Right atrium auricular region (tissue), 2 donors: ENCODE measurements around the gene MMEL1. TPM values are rescaled to one million over a fixed set of nuclear protein-coding genes. Genes with fewer than 3 reads are reported as not detected.

Experiments
- DNase-seq: peaks from one replicate; pipeline ENCODE4 v3.0.0-alpha.2; 2019; ENCODE audit warnings: low spot score
- H3K27ac ChIP-seq, 2 donors: fragments of 200-600 bp; sonication (generic); 1 replicate in 1 of 2; 2 replicates in 1 of 2; pipeline ENCODE4 v1.5.1; 2016 to 2019
- H3K27me3 ChIP-seq, 2 donors: fragments of 200-600 bp; sonication (generic); one replicate each; pipeline versions ENCODE4 v1.5.1 to v1.6.0; 2017 to 2019
- H3K36me3 ChIP-seq: fragments of 200-600 bp; sonication (generic); one replicate; pipeline ENCODE4 v1.5.1; 2016
- H3K4me1 ChIP-seq, 2 donors: fragments of 200-600 bp; sonication (generic); one replicate each; pipeline versions ENCODE4 v1.5.1 to v1.6.0; 2017 to 2019
- H3K4me3 ChIP-seq, 2 donors: fragments of 200-600 bp; sonication (generic); 1 replicate in 1 of 2; 2 replicates in 1 of 2; pipeline ENCODE4 v1.5.1; 2017 to 2019; ENCODE audit warnings: mild to moderate bottlenecking in 1 of 2, moderate library complexity in 1 of 2
- H3K9me3 ChIP-seq, 2 donors: fragments of 200-600 bp; sonication (generic); one replicate each; pipeline ENCODE4 v1.5.1; 2019
- total RNA-seq, 2 donors: library from RNA; depleted of rRNA; stranded (reverse); fragments of >200 nt; gene quantifications; one replicate each; pipeline ENCODE4 v1.1.0, GENCODE V29; 2016
- TF ChIP-seq, protein P1 (sequence below), 2 donors: fragments of 200-600 bp; sonication (generic); IDR thresholded peaks; one replicate each; pipeline ENCODE4 v1.5.1; 2019; ENCODE audit warnings: antibody characterized with exemption in 2 of 2

Gene MMEL1
- total RNA-seq, 2 donors from 2014 or later = not detected

DNA sequence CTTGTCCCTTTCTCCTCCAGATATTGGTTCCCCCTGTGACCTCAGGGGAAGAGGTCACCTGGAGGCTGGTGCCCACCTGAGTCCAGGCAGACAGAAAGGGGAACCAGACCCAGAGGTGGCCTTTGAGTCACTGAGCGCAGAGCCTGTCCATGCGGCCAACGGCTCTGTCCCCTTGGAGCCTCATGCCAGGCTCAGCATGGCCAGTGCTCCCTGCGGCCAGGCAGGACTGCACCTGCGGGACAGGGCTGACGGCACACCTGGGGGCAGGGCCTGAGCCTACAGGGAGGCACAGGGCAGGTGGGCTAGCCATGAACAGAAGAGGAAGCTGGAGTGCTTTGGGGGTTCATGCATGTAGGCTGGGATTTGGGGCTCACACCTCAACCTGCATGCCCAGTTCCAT, 74.0 kb downstream of the MMEL1 start:
- Histone ChIP-seq H3K36me3 (peaks cover 6% of the 10 kb centered on the region), H3K9me3 (no peaks in the 10 kb centered on the region), H3K27ac (no peak overlapping the region), H3K4me1 (peaks cover 0 to 34% of the 10 kb centered on the region in 2 donors), H3K4me3 (no peak overlapping the region), H3K27me3 (no peaks in the 10 kb centered on the region)
- DNase-seq = no peak
- TF ChIP-seq, protein P1, sequence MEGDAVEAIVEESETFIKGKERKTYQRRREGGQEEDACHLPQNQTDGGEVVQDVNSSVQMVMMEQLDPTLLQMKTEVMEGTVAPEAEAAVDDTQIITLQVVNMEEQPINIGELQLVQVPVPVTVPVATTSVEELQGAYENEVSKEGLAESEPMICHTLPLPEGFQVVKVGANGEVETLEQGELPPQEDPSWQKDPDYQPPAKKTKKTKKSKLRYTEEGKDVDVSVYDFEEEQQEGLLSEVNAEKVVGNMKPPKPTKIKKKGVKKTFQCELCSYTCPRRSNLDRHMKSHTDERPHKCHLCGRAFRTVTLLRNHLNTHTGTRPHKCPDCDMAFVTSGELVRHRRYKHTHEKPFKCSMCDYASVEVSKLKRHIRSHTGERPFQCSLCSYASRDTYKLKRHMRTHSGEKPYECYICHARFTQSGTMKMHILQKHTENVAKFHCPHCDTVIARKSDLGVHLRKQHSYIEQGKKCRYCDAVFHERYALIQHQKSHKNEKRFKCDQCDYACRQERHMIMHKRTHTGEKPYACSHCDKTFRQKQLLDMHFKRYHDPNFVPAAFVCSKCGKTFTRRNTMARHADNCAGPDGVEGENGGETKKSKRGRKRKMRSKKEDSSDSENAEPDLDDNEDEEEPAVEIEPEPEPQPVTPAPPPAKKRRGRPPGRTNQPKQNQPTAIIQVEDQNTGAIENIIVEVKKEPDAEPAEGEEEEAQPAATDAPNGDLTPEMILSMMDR (IDR thresholded peaks at IDR 0.05) = no peak

DNA sequence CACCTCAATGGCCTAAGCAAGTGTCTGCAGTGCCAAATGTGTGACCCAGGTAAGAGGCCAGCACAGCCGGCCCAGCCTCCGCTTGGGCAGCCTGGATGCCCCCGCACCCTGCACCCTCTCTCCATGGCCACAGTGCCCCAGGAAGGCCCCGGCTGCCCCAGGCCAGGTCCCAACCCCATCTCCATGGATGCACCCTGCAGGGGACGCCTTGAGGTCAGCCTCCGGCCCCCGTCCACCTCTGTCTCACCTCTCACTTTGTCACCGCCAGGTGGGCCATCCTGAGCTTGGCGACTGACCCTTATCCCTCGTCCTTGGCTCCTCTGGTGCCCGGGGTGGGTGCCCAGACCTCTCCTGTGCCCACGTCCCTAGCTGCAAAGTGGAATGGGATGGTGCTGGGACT, 74.4 kb downstream of the MMEL1 start:
- Histone ChIP-seq H3K4me3 (no peak overlapping the region), H3K9me3 (no peaks in the 10 kb centered on the region), H3K4me1 (peaks cover 0 to 34% of the 10 kb centered on the region in 2 donors), H3K27ac (no peak overlapping the region), H3K27me3 (no peaks in the 10 kb centered on the region), H3K36me3 (peaks cover 6% of the 10 kb centered on the region)
- no peak for DNase-seq
- TF ChIP-seq, protein P1 (IDR thresholded peaks at IDR 0.05) = no peak

DNA sequence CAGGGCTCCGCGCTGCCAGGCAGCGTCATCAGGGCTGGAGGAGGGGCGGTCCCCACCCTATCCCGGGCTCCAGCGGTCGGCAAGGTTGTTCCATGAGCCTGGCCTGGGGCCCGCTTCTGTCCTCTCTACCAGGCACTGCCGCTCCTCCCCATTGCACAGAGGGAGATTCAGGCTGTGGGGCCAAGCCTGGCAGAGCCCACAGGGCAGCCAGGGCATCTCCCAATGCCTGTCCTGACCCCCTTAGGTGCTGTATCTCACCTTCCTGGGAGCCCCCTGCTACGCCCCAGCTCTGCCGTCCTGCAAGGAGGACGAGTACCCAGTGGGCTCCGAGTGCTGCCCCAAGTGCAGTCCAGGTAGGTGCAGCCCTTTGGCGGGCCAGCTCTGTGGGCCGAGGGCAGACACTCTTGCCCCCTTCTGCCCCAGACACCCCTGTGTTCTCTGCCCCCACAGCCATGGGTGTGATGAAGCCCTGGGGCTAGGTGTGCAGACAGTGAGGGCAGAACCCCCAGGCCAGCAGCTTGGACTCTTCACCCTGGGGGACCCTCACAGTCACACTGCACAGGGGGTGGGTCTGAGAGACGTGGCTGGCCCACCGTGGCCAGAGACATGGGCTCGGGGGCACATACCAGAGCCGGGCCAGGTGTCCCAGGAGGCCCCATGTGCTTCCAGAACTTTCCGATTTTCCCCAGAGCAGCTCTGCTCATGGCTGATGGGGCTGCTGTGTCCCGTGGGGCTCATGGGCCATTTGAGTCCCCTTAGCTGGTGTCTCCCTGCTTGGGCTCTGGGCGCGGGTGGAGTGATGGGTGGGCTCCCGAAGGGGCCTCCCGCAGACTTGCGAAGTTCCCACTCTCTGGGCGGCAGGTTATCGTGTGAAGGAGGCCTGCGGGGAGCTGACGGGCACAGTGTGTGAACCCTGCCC, 75.1 kb downstream of the MMEL1 start:
- DNase-seq = no peak
- H3K4me1 ChIP-seq = peaks cover 0 to 34% of the 10 kb centered on the region in 2 donors

DNA sequence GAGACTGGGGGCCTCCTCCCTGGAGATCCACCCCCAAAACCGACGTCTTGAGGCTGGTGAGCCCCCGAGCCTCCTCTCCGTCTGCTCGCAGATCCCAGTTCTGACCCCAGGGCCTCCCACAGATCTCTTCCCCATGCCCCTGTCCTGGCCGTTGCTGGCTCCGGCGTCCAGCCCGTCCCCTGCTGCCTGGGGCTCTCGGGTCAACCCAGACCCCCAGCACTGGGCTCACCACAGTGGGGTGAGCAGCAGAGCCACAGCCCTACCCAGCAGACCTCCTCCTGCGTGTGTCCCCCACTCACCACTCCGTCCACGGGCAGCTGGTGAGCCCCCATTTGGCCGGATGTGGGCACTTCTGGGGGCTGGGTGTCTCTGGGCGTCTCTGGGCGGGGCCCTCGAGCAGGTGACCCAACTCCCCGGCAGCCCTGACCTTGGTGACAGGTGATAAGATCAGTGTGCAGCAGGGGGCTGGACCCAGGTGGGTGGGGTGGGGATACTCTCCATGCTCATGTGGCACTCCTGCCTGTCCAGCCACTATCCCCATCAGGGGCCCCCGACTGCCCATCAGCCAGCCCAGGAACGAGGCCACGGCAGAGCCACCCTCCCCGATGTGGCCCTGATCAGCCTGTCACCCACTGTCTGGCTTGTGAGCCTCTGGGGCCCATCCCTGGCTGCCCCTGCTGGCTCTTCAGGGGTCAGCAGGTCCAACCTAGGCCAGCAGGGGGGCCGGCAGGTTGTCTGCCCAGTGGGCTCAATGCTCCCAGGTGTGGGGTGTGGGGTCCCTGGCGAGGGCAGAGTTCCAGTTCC, 75.9 kb downstream of the MMEL1 start:
- DNase-seq = no peak
- Histone ChIP-seq H3K27ac (peak overlapping the region; percentile 83), H3K4me1 (peaks cover 0 to 34% of the 10 kb centered on the region in 2 donors), H3K4me3 (peak overlapping the region; percentile 57 to 60), H3K36me3 (peaks cover 6% of the 10 kb centered on the region), H3K27me3 (no peaks in the 10 kb centered on the region), H3K9me3 (no peaks in the 10 kb centered on the region)
- TF ChIP-seq, protein P1 (IDR thresholded peaks at IDR 0.05) = no peak

More for the DNA sequence above, 75.1 kb downstream of the MMEL1 start:
- H3K4me3 ChIP-seq = peak overlapping the region; percentile 57 to 60
- peak overlapping the region; percentile 83 for H3K27ac ChIP-seq
- TF ChIP-seq, protein P1 (IDR thresholded peaks at IDR 0.05) = no peak
- no peaks in the 10 kb centered on the region for H3K27me3 ChIP-seq
- no peaks in the 10 kb centered on the region for H3K9me3 ChIP-seq
- peaks cover 6% of the 10 kb centered on the region for H3K36me3 ChIP-seq

DNA sequence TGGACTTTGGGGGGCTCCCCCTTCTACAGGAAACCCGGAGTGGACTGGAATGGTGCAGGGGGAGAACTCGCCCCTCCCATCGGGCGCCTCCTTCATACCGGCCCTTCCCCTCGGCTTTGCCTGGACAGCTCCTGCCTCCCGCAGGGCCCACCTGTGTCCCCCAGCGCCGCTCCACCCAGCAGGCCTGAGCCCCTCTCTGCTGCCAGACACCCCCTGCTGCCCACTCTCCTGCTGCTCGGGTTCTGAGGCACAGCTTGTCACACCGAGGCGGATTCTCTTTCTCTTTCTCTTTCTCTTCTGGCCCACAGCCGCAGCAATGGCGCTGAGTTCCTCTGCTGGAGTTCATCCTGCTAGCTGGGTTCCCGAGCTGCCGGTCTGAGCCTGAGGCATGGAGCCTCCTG, 76.5 kb downstream of the MMEL1 start, which contains the start of gene TNFRSF14:
TSS of gene TNFRSF14 (plus strand) at position 95 of the 401 bp plus-strand sequence. CDS start at position 389, 294 bp downstream.
- DNase-seq = peak; percentile 65
- Histone ChIP-seq H3K36me3 (no peaks in the 10 kb centered on the region), H3K9me3 (no peaks in the 10 kb centered on the region), H3K27me3 (no peaks in the 10 kb centered on the region), H3K4me1 (peaks cover 0 to 34% of the 10 kb centered on the region in 2 donors), H3K27ac (peak within 1 kb of the TSS; percentile 83), H3K4me3 (peak within 1 kb of the TSS; percentile 57 to 60)
- TF ChIP-seq, protein P1 (IDR thresholded peaks at IDR 0.05) = no peak
